CD4-positive, alpha-beta T cell treated with Interleukin-2 at 100 ng/mL for 4 hours (primary cell): ENCODE data around the gene KMO.

Source experiments
- DNase-seq: peaks from one replicate; pipeline ENCODE4 v3.0.0-alpha.2; 2020; ENCODE audit warnings: low spot score

Gene KMO

DNA sequence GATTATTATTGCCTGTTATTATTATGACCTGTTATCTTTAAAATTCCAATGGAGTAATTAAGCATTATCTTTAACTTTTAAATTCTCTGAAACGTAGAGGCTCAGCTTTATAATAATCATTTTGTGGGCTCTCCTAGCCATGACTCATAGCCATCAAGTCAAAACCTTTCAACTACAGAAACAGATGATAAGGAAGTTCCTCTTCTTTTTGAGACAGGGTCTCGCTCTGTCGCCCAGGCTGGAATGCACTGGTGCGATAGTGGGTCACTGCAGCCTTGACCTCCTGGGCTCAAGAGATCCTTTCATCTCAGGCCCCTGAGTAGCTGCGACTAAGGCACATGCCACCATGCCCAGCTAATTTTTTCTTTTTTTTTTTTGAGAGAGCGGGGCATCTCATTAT is 64.5 kb downstream of the KMO start:
- DNase-seq = no peak

DNA sequence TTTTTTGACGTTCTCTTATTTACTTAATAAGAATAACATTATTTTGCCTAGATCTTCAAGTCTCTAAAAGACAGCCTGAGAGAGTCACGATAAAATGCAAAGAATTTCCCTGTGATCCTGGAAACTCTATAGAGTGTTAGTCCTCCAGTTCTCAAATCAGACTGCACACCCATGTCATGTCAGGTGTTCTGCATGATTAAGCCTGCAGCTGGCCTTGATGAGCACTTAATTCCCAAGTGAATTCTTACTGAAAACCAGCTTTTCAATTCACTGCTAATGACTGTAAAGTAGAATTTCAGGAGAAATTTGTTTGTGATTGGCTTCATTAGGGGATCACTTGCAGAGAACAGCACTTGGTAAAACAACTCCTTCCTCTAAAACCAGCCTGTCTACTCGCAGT is 66.1 kb downstream of the KMO start:
- DNase-seq = no peak

DNA sequence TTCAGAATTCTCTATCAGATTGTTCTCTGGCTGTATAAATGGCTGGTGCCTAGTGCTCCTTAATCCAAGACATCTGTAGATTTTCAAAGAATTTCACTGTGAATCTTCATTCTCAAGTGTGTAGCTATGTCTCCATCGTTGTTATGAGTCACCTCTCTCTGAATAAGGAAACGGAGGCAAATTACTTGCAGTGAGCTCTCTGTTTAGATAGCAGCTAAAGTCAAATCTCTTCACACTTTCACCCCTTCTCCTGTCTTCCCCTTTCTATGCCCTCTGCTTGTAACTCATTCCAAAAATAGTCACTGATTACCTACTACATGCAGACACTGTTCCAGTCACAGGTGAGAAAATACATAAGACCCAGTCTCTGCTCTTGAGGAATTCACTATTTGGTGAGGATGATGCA is 68.3 kb downstream of the KMO start:
- DNase-seq = no peak

DNA sequence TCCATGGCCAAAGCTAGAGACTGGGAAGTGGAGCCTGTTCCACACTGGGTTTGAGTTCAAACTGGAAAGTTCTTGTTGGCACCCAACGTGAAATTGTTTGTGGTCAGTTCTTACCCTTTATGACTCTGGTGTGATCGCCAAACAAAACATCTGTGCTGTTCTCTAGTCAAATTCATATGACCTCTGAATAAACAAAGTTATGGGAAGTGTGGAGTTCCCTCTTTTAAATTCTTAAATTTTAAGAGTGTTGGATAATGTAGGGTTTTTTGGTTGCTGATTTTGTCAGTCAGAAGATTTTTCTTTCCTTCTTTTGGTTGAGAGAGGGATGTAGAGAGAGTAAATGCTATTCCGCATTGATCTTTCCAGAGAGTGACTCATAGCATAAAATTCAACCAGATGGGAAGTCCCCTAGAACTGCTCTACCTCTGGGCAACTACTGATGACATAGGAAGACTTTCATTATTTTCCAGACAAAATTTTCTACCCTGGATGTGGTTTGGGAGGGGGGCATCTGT is 71.6 kb downstream of the KMO start:
- no peak for DNase-seq

DNA sequence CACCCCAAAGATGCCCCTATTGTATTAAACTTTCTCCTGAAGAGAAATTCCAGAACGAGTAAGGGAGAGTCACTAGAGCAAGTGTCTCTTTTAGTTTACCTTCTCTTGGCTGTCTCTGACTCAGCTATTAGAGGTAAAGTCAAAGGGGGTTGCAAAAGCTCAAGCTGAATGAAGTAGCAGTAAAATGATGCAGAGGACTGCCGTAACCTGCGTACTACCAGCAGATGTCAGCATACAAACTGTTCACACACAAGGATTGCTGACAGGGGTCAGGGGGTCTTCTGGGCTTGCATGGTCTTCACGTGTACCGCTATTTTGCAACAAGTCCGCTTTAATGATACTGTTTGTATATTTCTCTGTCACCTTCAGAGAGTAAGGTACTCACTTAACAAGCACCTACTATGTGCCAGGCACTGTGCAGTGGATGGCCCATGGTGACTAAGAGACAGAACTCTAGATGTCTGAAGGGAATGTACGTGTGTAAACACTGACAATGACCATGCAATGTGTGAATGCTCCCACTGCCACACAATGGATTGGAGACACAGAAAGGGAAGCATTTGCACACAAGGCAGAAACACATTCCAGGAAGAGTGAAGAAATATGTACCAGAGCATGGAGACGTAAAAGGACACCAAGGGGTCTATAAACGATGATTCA is 73.1 kb downstream of the KMO start:
- no peak for DNase-seq

DNA sequence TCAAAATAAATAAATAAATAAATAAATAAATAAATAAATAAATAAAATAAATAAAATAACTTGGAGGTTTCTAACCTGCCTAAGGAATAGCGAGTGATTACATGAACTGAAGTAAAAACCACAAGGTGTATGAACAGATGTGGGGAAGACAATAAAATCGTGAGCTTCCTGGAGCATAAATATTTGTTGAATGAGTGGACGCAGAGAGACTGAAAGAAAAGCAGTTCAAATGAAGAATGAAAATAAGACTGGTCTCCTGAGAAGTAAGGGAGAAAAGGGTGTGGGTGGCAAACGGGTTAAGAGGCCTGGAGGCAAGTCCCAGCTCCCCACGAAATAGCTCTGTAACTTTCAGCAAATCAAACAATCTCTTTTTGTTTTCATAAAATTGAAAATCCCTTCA is 74.4 kb downstream of the KMO start:
- no peak for DNase-seq

DNA sequence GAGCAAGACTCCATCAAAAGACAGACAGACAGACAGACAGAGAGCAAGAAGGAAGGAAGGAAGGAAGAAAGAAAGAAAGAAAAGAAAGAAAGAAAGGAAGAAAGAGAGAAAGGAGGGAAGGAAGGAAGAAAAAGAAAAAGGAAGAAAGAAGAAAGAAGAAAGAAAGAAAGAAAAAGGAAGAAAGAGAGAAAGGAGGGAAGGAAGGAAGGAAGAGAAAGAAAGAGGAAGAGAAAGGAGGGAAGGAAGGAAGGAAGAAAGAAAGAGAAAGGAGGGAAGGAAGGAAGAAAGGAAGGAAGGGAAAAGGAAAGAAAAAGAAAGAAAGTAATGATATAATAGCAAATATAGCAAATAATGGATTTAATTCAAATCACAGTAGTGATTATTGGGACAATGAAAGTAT is 75.3 kb downstream of the KMO start:
- DNase-seq = no peak

DNA sequence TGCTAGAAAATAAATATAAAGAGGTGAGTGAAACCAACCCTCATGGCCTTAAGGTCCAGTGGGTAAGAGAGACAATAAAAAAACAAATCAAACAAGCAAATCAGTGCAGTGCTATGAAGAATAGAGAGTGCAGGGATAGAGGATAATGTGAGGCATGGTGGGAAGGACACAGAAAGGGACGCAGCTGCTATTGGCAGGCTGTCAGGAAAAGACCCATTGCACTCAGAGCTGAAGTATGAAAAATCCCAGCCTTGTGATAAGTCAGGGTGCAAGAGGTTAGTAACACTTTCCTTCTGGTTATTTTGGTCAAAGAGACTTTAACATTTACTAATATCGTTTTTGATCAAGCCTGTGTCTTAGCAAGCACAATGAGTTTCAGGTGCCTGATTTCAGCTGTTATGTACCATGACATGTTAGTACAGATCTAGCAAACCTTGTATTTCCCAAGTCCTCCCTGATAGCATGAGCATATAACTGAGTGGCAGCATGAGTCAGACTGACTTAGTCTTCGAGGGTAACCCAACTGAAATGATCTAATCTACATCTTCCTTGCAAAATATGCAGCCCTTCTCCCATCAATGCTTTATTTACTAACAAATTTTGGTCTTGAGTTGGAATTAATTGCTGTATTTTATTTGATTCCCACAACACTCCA is 76.3 kb downstream of the KMO start:
- DNase-seq = no peak

DNA sequence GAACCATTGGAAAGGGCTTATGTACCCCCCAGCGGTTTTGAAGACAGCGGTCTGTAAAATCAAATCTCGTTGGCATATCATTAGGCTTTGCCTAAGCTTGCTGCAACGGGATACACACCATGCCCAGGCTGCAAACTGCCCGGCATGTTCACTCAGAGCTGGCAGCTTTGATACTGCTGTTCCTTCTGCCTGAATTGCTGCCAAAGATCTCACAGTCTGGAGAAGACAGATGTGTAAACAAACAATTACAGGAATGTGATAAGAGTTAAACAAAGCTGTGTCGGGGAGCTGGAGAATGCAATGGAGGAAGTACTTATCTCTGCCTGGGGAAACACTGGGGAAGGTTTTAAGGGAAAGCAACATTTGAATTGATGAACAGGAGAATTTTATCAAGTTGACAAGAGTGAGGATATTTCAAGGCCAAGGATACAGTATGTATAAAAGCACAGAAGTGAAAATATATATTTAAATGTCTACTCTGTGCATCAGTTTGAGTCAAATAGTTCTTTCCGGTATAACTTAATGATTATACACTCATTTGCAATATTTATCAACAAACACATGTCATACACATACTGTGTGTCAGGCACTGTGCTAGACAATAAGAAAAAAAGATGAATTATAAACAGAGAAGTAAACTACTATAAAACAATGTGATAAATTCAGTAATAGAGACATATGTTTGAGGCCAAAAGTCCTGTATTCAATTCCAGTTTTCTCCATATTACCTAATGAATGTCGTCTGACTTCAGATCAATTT is 78.1 kb downstream of the KMO start:
- no peak for DNase-seq

DNA sequence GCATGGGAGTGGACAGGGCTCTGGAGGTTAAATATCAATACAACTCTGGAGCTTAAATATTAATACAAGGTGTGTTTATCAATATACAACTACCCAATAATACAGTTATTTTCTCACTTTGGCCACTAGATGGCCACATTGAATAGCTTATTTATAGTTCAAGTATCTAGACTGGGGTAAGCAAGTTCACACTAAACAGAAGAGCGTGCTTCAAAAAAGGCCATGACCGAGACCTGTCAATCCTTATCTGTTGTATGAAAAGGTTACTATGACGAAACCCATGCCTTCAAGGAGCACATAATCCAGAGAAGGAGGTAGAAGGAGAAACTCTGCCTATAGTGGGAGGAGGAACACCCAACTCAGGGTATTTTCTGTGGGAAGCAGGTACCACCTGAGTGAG is 78.9 kb downstream of the KMO start:
- peak; percentile 73 for DNase-seq

DNA sequence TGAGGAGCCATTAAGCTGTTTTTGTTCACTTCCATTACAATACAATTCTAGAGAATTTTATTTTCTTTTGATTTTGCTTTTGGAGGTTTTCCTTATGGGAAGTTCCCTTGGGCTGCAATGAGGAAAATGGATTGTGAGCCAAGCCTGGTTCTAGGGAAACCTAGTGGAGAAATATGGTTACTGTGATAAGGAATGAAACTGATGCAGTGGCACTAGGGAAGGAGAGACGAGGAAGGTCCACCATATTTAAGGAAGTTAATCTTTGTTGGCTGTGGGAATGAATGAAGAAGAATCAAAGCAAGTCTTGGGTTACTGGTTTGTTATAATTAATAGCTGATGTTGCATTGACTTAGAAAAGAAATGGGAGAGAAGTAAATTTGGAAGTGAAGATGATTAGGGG is 79.6 kb downstream of the KMO start:
- no peak for DNase-seq

DNA sequence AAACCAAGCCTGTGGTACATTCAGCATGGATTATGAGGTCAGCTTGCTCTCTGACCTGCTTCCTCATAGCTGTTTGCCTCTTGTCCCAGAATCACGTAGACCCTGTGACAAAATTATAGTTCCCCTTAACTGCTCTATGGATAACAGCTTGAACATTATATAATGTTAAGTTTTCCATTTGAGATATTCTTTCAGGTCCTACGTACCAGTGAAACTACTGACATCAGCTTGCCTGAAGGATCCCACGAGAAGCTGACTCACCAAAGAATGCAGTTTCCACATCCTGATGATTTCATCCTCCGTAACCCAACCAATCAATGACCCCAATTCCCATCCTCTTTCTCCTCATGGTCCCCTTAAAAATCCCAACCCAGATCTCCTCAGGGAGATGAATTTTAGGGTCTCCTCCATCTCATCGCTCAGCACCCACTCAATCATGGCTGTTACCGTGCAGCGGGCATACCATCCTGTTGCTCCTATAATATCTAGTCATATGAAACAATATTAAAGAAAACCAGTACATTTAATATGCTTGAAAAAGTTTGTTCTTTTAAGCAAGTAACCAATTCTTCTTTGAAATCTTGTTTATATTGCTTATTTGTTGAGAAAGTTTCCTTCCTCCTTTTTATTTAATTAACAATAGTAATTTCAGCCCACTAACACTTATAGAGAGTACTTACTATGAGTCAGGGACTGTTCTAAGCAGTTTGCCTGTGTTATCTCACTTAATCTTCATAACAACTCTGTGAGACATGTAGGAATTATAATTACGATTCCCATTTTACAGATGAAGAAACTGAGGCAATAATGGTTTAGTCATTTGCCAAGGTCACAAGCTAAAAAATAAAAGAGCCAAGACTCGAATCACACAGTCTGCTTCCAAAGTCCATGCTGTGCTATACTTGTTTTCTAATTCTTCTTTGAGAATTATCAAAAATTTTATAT is 80.6 kb downstream of the KMO start:
- no peak for DNase-seq

DNA sequence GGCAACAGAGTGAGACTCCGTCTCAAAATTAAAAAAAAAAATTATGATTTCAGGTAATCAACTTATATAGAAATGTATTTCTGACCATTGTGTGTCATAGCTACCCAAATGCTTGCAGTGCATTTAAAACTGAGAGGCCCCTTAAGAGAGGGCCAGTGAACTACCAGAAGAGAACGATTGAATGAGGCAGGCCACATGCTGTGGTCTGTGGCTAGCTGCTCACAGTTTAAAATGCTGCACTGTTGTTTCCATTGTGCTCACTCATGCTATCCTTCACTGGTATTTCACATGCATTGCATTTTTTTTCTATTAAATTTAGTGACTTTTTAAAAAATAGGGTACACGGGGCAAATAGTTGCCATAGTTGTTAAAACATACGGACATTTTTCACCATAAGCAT is 82.0 kb downstream of the KMO start:
- DNase-seq = no peak

DNA sequence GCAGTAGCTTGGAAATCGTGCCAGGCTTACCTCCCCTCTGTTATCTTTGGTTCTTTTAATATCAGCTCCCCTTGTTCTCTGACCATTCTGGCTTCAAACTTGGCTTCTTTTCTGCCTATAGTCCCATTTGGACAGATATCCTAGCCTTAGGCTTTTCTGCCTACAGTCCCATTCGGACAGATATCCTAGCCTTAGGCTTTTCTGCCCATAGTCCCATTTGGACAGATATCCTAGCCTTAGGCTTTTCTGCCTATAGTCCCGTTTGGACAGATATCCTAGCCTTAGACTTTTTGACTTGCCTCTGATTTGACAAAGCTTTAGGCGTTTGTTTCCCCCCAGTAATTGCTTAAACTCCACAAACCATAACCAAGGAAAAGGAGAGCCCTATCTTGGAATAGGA is 82.4 kb downstream of the KMO start:
- no peak for DNase-seq

DNA sequence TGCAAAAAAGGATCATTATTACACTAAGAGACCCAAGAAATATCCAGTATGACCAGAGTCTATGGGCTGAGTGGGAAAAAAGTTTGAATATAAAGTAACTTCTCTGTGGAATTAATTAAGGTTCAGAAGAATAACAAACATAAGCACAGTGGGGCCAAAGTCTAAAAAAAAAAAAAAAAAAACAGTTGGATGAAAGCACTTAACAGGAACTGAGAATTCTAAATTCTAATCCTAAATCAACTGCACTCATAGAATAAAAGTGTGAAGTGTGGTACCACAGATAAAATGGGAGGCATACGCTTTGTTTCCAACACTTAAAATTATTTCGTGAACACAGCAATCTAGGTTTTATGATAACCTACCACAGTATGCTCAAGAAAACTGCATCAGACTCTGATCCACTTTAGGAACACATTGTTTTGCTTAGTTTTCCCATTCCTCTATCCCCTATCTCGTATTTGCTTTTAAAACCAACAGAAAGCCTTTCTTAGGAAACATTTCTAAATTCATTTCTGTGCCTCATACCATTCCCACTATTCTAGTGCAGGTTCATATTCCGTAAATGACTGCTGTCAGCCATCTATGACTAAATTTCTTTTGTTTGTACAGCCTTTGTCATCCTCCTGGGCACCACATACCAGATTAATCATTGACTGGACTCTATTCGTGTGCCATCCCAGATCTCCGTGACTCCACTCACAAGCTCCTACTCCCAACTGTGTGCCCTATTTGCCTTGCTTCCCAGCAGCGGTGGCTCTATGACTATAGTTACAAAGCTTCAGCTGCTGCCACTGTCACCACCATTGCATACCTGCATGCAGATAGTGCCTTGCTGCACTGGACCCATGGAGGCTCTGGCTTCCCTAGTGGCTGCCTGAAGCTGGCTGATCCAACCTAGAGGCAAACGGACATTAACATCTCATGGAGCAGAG is 83.1 kb downstream of the KMO start:
- DNase-seq = no peak

DNA sequence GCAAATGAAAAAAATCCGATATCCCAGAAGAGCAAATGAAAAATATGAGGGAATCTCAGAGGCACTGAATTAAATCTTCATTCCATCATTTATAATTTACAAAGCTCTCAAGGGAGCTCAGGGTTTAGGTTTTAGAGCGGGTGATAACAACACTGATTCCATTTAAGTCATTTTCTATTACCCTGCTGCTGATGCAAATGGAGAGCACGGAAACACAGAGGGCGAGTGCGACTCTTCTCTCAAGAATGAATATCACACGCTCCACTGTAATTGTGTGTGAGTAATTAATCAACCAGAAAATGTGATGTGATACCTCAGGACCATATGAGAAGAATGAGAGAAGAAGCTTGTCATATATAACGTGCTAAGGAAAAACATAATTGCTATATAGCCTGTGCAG is 85.2 kb downstream of the KMO start:
- no peak for DNase-seq

DNA sequence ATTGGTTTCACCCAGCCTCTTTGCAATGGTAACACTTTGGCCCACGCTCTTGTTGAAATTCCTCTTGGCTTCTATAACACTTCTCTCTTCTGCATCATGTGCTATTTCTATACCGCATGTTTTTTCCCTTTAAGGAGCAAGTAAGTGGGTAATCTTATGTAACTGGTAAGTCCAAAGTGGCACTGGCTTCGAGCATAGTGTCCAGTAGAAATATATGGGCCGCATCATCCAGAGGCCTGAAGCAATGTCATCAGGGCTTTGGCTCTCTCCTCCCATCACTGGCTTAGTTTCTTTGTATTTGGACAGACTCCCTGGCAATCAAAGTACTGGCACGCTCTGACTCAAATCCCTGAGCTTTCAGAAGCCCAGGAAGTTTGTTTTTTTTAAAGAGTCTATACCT is 90.5 kb downstream of the KMO start:
- no peak for DNase-seq

DNA sequence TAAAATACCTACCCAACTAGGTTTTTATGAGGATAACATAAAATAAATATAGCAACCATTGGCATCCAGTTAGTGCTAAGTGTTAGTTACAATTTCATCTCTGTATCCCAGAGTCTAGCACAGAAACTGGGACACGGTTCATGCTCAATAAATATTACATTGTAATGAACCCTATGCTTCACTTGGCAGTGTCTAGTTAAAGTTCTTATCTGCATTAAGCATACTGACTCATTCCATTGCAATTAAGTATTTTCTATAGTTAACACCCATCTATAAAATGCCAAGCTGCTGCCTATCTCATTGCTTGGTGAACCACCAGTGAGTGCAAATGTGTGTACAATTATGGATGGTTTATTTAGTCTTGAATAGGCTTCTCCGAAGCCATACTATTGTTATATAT is 92.8 kb downstream of the KMO start:
- no peak for DNase-seq

DNA sequence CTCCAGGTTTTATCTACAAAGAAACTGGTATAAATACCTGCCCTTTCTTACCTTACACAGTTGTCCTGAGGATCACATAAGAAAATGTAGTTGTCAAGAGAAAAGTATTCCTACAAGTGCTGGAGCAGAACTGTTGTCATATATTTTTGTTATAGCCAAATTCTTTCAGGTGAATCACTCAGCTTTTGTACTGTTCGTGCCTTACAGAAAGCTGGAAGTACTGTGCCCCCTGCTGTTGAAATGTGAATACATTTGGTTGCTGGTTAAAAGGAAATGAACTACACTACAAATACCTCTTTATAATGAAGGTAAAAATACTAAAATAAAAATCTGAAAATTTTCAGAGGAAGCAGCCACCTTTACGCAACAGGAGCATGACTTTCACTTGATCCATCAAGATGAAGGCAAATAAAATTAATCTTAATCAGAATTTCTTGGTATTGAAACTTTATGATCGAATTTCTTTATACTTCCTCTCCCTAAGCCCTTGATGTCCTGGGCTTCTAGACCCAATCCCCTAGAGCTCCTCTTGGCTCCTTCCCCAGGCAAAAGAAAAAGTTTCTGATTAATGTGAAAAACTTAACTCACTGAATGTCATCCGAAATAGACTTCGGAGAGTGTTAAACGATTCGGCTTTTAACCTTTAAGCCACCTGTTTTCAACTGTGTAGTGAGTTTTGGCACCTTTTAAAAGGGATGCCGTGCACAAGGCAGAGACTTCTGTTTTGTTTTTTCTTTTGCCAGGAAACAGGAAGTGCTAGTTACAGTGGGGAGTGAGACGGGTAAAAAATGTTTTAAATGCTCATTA is 95.5 kb downstream of the KMO start:
- DNase-seq = peak; percentile 70

DNA sequence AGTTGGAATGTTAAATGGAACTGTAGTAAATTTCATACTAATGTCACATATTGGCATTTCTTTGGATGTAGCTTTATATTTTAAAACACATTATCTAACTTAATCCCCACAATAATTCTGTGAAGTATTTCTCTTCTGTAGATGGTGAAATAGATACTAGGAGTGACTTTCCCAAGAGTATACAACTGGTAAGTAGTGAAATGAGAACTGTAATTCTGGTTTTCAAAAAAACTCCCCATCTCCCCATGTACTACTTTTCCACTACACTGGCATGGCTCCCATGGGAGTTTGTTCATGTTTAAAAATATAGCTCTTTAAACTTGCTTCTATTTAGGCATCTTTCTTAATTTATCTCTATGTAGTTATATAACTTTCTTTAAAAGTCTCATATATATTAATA is 97.8 kb downstream of the KMO start:
- no peak for DNase-seq
